Hepatocyte (in vitro differentiated cells): ENCODE data around the gene RARA. TPM values are rescaled to one million over a fixed set of nuclear protein-coding genes. Genes with fewer than 3 reads are reported as not detected.

ENCODE experiments used
- DNase-seq: peaks from one replicate; pipeline ENCODE4 v3.0.0-alpha.2; 2016; ENCODE audit warnings: low spot score
- H2AFZ ChIP-seq: fragments of 200-600 bp; sonication (generic); 2 replicates; pipeline ENCODE4 v1.6.0; 2016; ENCODE audit warnings: antibody characterized with exemption, mild to moderate bottlenecking
- H3K27ac ChIP-seq: fragments of 200-600 bp; sonication (generic); 2 replicates; pipeline ENCODE4 v1.5.1; 2016; ENCODE audit warnings: mild to moderate bottlenecking
- H3K27me3 ChIP-seq: fragments of 200-600 bp; sonication (generic); 2 replicates; pipeline ENCODE4 v1.6.1; 2016
- H3K36me3 ChIP-seq: fragments of 200-600 bp; sonication (generic); replicated peaks from 2 replicates; pipeline ENCODE4 v1.5.1; 2016; ENCODE audit warnings: low read depth; ENCODE audit not compliant: insufficient read depth
- H3K4me1 ChIP-seq: fragments of 200-600 bp; sonication (generic); 2 replicates; pipeline ENCODE4 v1.5.1; 2016; ENCODE audit warnings: mild to moderate bottlenecking, moderate library complexity; ENCODE audit not compliant: insufficient read depth
- H3K4me2 ChIP-seq: fragments of 200-600 bp; sonication (generic); 2 replicates; pipeline ENCODE4 v1.6.0; 2016
- H3K4me3 ChIP-seq: fragments of 200-600 bp; sonication (generic); 2 replicates; pipeline ENCODE4 v1.5.1; 2016; ENCODE audit warnings: mild to moderate bottlenecking
- H3K79me2 ChIP-seq: fragments of 200-600 bp; sonication (generic); 2 replicates; pipeline ENCODE4 v1.6.0; 2017; ENCODE audit warnings: mild to moderate bottlenecking
- H3K9me2 ChIP-seq: fragments of 200-600 bp; sonication (generic); replicated peaks from 2 replicates; pipeline ENCODE4 v1.6.0; 2017; ENCODE audit warnings: mild to moderate bottlenecking; ENCODE audit not compliant: insufficient read depth
- H3K9me3 ChIP-seq: fragments of 200-600 bp; sonication (generic); 2 replicates; pipeline ENCODE4 v1.5.1; 2016; ENCODE audit warnings: low read depth, mild to moderate bottlenecking
- H4K20me1 ChIP-seq: fragments of 200-600 bp; sonication (generic); 2 replicates; pipeline ENCODE4 v1.6.0; 2016; ENCODE audit warnings: mild to moderate bottlenecking; ENCODE audit not compliant: insufficient read depth, poor library complexity, severe bottlenecking
- CTCF ChIP-seq: fragments of 200-600 bp; sonication (generic); IDR thresholded peaks from 2 replicates; pipeline ENCODE4 v1.5.1; 2016; ENCODE audit warnings: antibody characterized with exemption, mild to moderate bottlenecking; ENCODE audit not compliant: poor library complexity
- EZH2 ChIP-seq: fragments of 200-600 bp; sonication (generic); IDR thresholded peaks from 2 replicates; pipeline ENCODE4 v1.6.1; 2016; ENCODE audit warnings: antibody characterized with exemption, mild to moderate bottlenecking, borderline replicate concordance
- EZH2phosphoT487 ChIP-seq: fragments of 200-600 bp; sonication (generic); IDR thresholded peaks from one replicate; pipeline ENCODE4 v1.6.1; 2018; ENCODE audit warnings: antibody characterized with exemption, mild to moderate bottlenecking, low read depth, moderate library complexity; ENCODE audit not compliant: unreplicated experiment, severe bottlenecking
- WGBS: methylation state at CpG from one replicate; pipeline ENCODE4 v1.1.6; 2016; ENCODE audit warnings: low lambda C conversion rate; ENCODE audit errors: missing lambda C conversion rate; 5-methylcytosine and 5-hydroxymethylcytosine counted together
- polyA plus RNA-seq: library from polyadenylated mRNA; unstranded; fragments of >200 nt; fragmentation: Nextera tagmentation; extraction: Ambion mirVana; gene quantifications from 2 replicates; pipeline ENCODE4 v1.2.1, GENCODE V29; 2016
- total RNA-seq: library from RNA; depleted of rRNA; stranded (reverse); fragments of >200 nt; gene quantifications from 2 replicates; pipeline ENCODE4 v1.2.3, GENCODE V29; 2014

The RARA gene
- total and polyA plus RNA-seq, 2 experiments from 2014 or later, result 30.0 to 33.1 TPM

GRCh38 chr17:40281663-40282062, 27.3 kb upstream of the RARA start:
- Histone ChIP-seq H3K79me2 (no peaks in the 10 kb centered on the region), H3K9me3 (no peaks in the 10 kb centered on the region), H3K4me3 (no peak overlapping the region), H3K9me2 (no peaks in the 10 kb centered on the region), H4K20me1 (no peaks in the 10 kb centered on the region), H3K4me1 (peaks cover 10% of the 10 kb centered on the region), H3K4me2 (no peak overlapping the region), H3K36me3 (no peaks in the 10 kb centered on the region), H3K27ac (no peak overlapping the region), H2AFZ (no peak overlapping the region), H3K27me3 (no peaks in the 10 kb centered on the region)
- DNase-seq, result no peak
- no peak for TF ChIP-seq EZH2
- no peak for TF ChIP-seq EZH2phosphoT487
- no peak for TF ChIP-seq CTCF
- WGBS, result 72% methylated on average over 2 of the region's 2 CpGs

GRCh38 chr17:40283662-40284061, 25.3 kb upstream of the RARA start:
- Histone ChIP-seq H3K4me1 (peaks cover 10% of the 10 kb centered on the region), H3K4me3 (no peak overlapping the region), H3K27me3 (no peaks in the 10 kb centered on the region), H3K79me2 (no peaks in the 10 kb centered on the region), H3K36me3 (no peaks in the 10 kb centered on the region), H3K27ac (peak overlapping the region; percentile 92), H3K9me3 (no peaks in the 10 kb centered on the region), H4K20me1 (no peaks in the 10 kb centered on the region), H3K9me2 (no peaks in the 10 kb centered on the region), H3K4me2 (peak overlapping the region; percentile 47), H2AFZ (no peak overlapping the region)
- 49% methylated on average over 2 of the region's 2 CpGs for WGBS
- peak; percentile 67 for DNase-seq
- TF ChIP-seq CTCF (no peak), EZH2phosphoT487 (no peak), EZH2 (no peak)

GRCh38 chr17:40284085-40284713, 24.8 kb upstream of the RARA start:
- no peaks in the 10 kb centered on the region for H4K20me1 ChIP-seq
- H3K9me2 ChIP-seq, result no peaks in the 10 kb centered on the region
- H2AFZ ChIP-seq, result no peak overlapping the region
- 58% methylated on average over 2 of the region's 2 CpGs for WGBS
- H3K79me2 ChIP-seq, result peaks cover 5% of the 10 kb centered on the region
- no peaks in the 10 kb centered on the region for H3K27me3 ChIP-seq
- TF ChIP-seq EZH2phosphoT487 (no peak), CTCF (peak; percentile 2)
- H3K36me3 ChIP-seq, result no peaks in the 10 kb centered on the region
- peak; percentile 66 for DNase-seq
- H3K4me2 ChIP-seq, result peak overlapping the region; percentile 47
- peak overlapping the region; percentile 92 for H3K27ac ChIP-seq
- no peaks in the 10 kb centered on the region for H3K9me3 ChIP-seq
- H3K4me3 ChIP-seq, result no peak overlapping the region
- H3K4me1 ChIP-seq, result peaks cover 10% of the 10 kb centered on the region
